Esophagus squamous epithelium (tissue), 5 donors: ENCODE data around the gene ZCCHC24. TPM values are rescaled to one million over a fixed set of nuclear protein-coding genes. Genes with fewer than 3 reads are reported as not detected.

Experiments used
- DNase-seq: peaks from one replicate; lab custom pipeline; 2025; lab: John Stamatoyannopoulos, UW
- H3K27ac ChIP-seq, 4 donors: fragments of 200-600 bp; sonication (generic); one replicate each; pipeline ENCODE4 v1.5.1; 2016 to 2019; ENCODE audit warnings: mild to moderate bottlenecking in 1 of 4
- H3K27me3 ChIP-seq, 4 donors: fragments of 200-600 bp; sonication (generic); 1 replicate in 3 of 4; 2 replicates in 1 of 4; pipeline versions ENCODE4 v1.5.1 to v1.6.0; 2017 to 2021; ENCODE audit warnings: antibody characterized with exemption in 1 of 4
- H3K36me3 ChIP-seq, 3 donors: fragments of 200-600 bp; sonication (generic); one replicate each; pipeline ENCODE4 v1.5.1; 2016 to 2019
- H3K4me1 ChIP-seq, 3 donors: fragments of 200-600 bp; sonication (generic); one replicate each; pipeline ENCODE4 v1.5.1; 2017 to 2019
- H3K4me3 ChIP-seq, 4 donors: fragments of 200-600 bp; sonication (generic); 1 replicate in 3 of 4; 2 replicates in 1 of 4; pipeline ENCODE4 v1.5.1; 2016 to 2019; ENCODE audit warnings: mild to moderate bottlenecking in 2 of 4, moderate library complexity in 1 of 4
- H3K9me3 ChIP-seq, 3 donors: fragments of 200-600 bp; sonication (generic); one replicate each; pipeline ENCODE4 v1.5.1; 2016 to 2019
- POLR2A ChIP-seq, 4 donors: fragments of 450-650 bp; IDR thresholded peaks; one replicate each; pipeline ENCODE4 v1.6.1; 2017; ENCODE audit warnings: antibody characterized with exemption in 4 of 4, mild to moderate bottlenecking in 4 of 4, moderate library complexity in 3 of 4
- WGBS, 2 donors: methylation state at CpG; one replicate each; pipeline ENCODE4 v1.1.5; 2018; 5-methylcytosine and 5-hydroxymethylcytosine counted together
- intact Hi-C: fragments of 100-400 bp; cut with DNase I; formaldehyde crosslinking; loops from one replicate; pipeline ENCODE4 v1.15.0; 2022
- total RNA-seq, 4 donors: library from RNA; depleted of rRNA; stranded (reverse); fragments of >200 nt; gene quantifications; one replicate each; pipeline ENCODE4 v1.1.0, GENCODE V29; 2016
- TF ChIP-seq, protein P1 (sequence below), 6 experiments: fragments of 450-650 bp in 4 of 6; fragments of 200-600 bp in 2 of 6; sonication (generic) in 2 of 6; IDR thresholded peaks; one replicate each; pipeline ENCODE4 v1.5.1; 2016 to 2019; ENCODE audit warnings: antibody characterized with exemption in 6 of 6, mild to moderate bottlenecking in 4 of 6, moderate library complexity in 4 of 6
- donor health status: DM: yes; HTN: yes; CAD: no.

Gene ZCCHC24
- total RNA-seq, 4 donors from 2014 or later = 2.2 to 26.1 (median 6.4) TPM

DNA sequence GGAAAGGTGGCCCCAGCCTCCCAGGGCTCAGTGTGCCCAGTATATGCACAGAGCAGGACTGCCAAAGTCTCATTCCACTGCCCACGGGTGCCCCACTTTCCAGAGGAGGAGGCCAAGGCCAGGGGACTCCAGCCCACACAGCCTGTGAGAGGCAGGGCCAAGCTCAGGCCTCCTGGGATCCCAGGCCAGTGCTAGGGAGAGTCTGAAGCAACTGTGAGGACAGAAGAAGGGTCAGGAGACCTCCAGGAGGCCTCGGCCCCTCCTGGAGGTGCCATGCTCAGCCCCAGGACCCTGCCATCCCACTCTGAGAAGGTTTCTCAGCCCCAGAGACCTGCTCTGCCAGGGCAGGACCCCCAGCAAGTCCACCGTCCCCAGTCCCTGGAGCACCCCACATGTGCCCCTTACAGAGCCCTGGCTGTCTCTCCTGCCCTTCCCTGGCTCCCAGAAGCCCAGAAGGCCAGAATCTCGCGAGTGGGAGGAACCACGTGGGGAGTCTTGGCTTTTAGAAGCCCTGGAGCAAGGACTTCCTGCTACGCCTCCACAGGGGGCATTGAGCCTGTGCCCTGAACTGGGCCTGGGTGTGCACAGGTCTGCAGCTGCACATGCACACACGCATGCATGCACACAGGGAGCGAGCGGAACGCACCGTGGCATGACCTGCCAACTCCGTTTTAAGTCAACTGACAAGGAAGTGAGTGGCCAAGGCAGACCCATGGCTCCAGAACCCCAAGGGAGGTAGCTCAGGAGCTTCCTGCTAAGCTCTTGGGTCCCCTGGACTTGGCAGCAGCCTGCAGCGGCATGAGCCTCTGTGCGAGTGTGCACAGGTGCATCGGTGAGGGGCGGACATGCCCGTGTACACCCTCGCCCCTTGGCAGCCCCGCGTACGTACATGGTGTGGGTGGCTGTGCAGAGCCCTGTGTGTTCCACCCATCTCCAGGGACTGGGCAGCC, 33.6 kb downstream of the ZCCHC24 start:
- peaks cover 15 to 62% (median 15%) of the 10 kb centered on the region in 3 donors for H3K4me1 ChIP-seq
- no peak for DNase-seq
- intact Hi-C loops = no loop called here

DNA sequence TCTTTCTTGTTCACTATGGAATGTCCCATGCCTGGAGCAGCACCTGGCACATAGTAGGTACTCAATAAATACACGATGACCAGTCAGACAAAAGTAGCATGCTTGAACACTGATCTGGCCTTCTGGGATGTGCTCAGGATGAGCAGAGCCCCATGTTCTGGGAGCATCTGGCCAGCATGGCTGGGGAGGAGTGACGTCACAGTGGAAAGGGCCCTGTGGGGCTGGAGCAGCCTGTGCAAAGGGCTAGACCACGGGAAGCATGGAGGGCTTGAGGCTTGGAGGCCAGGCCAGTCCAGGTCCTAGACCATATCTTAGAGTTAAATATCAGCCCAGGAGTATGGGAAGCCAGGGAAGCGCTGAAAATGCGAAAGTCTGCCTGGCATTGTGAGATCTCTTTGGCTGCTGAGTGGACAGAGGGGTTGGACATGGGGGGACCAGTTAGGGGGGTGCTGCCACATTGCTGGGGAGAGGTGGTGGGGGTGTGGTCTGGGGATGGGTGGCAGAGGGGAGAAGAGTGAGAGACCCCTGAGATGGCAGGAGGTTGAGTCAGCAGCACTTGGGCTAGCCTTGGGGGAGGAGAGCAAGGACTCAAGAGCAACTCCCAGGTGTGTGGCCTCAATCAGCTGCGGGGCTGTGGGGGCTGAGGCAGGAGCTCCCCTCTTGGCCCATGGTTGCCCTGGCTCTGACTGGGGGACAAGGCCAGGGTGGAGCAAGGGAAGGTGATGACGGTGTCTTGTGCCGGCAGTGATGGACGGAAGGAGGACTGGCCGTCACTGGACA, 34.9 kb downstream of the ZCCHC24 start:
- 71 to 89% methylated on average over 5 to 9 of the region's 10 CpGs for WGBS, 2 donors
- Histone ChIP-seq H3K27ac (no peak overlapping the region), H3K4me3 (no peak overlapping the region), H3K27me3 (no peaks in the 10 kb centered on the region), H3K36me3 (no peaks in the 10 kb centered on the region), H3K9me3 (no peaks in the 10 kb centered on the region), H3K4me1 (peaks cover 1 to 65% (median 23%) of the 10 kb centered on the region in 3 donors)
- no peak for DNase-seq
- intact Hi-C loops = no loop called here
- no peak for TF ChIP-seq POLR2A (IDR thresholded peaks at IDR 0.05)
- TF ChIP-seq, protein P1, sequence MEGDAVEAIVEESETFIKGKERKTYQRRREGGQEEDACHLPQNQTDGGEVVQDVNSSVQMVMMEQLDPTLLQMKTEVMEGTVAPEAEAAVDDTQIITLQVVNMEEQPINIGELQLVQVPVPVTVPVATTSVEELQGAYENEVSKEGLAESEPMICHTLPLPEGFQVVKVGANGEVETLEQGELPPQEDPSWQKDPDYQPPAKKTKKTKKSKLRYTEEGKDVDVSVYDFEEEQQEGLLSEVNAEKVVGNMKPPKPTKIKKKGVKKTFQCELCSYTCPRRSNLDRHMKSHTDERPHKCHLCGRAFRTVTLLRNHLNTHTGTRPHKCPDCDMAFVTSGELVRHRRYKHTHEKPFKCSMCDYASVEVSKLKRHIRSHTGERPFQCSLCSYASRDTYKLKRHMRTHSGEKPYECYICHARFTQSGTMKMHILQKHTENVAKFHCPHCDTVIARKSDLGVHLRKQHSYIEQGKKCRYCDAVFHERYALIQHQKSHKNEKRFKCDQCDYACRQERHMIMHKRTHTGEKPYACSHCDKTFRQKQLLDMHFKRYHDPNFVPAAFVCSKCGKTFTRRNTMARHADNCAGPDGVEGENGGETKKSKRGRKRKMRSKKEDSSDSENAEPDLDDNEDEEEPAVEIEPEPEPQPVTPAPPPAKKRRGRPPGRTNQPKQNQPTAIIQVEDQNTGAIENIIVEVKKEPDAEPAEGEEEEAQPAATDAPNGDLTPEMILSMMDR (IDR thresholded peaks at IDR 0.05) = no peak

More for the DNA sequence above, 33.6 kb downstream of the ZCCHC24 start:
- TF ChIP-seq, protein P1 (IDR thresholded peaks at IDR 0.05) = no peak
- TF ChIP-seq POLR2A (IDR thresholded peaks at IDR 0.05) = no peak
- Histone ChIP-seq H3K9me3 (no peaks in the 10 kb centered on the region), H3K4me3 (no peak overlapping the region), H3K36me3 (no peaks in the 10 kb centered on the region), H3K27ac (no peak overlapping the region), H3K27me3 (no peaks in the 10 kb centered on the region)
- WGBS, 2 donors = 57 to 77% methylated on average over 5 to 17 of the region's 22 CpGs

DNA sequence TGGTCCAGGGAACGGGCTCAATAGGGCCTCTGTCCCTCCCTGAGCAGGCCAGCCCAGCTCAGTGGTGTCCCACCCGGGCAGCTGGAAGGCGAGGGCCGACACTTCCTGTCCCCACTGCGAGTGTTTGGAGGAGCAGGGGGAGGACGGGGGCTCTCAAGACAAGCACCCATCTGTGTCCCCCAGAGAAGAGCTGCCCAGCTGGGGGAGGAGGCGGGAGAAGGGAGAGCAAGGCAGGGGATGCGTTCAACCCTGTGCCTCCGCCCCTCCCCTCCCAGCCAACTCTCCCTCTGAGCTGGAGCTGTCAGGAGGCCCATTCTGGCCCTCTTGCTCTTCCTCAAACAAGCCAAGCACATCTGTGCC, 35.7 kb downstream of the ZCCHC24 start:
- H3K27ac ChIP-seq = peak overlapping the region in 2 of 4 donors; percentile 12 to 92
- intact Hi-C loops = no loop called here
- no peak overlapping the region for H3K4me3 ChIP-seq
- no peak for DNase-seq
- WGBS, 2 donors = 71 to 89% methylated on average over 3 to 5 of the region's 9 CpGs
- H3K36me3 ChIP-seq = no peaks in the 10 kb centered on the region
- TF ChIP-seq, protein P1 (IDR thresholded peaks at IDR 0.05) = no peak
- TF ChIP-seq POLR2A (IDR thresholded peaks at IDR 0.05) = no peak
- peaks cover 0 to 72% (median 22%) of the 10 kb centered on the region in 3 donors for H3K4me1 ChIP-seq
- no peaks in the 10 kb centered on the region for H3K27me3 ChIP-seq
- H3K9me3 ChIP-seq = no peaks in the 10 kb centered on the region

DNA sequence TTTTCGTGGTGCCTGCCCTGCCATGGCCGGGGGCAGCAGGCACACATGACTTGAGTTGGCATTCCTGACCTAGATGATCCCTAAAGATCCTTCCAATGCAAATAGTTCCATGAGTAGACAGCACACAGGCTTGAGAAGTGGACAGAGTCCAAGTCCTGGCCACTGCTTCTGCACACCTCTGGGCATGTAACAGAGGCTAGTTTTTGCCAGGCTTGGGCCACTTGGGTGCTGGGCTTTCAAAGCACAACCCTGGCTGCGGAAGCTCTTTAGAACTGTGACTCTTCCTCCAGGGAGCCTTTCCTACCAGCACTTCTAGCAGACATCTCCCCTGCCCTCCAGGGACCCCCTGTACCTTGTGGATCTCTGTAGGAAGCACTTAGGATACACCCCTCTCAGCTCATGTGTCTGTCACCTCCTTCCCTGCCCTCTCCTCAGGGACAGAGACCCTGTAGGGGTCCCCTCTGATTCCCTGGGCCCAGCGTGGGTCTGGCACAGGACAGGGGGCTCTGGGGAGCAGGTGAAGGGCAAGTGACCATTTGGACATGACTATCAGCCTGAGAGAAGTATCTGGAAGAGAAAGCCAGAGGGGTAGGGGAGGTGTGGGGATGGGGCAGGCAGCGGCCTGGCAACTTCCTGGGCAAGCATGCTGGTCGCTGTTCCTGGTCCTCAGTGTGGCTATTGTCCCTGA, 36.2 kb downstream of the ZCCHC24 start:
- Histone ChIP-seq H3K4me3 (no peak overlapping the region), H3K9me3 (no peaks in the 10 kb centered on the region), H3K4me1 (peaks cover 0 to 77% (median 26%) of the 10 kb centered on the region in 3 donors), H3K27ac (peak overlapping the region in 2 of 4 donors; percentile 12 to 92), H3K36me3 (no peaks in the 10 kb centered on the region), H3K27me3 (no peaks in the 10 kb centered on the region)
- 77 to 91% methylated on average over 3 to 4 of the region's 6 CpGs for WGBS, 2 donors
- TF ChIP-seq, protein P1 (IDR thresholded peaks at IDR 0.05) = no peak
- no peak for TF ChIP-seq POLR2A (IDR thresholded peaks at IDR 0.05)
- intact Hi-C loops = no loop called here
- DNase-seq = no peak
